Breast epithelium (tissue), 4 donors: ENCODE results near the gene GALNT7. TPM values are rescaled to one million over a fixed set of nuclear protein-coding genes. Genes with fewer than 3 reads are reported as not detected.

Experiments used
- DNase-seq, 2 donors: peaks; one replicate each; pipeline ENCODE4 v3.0.0-alpha.2; 2019; ENCODE audit warnings: low spot score in 2 of 2
- H3K27ac ChIP-seq, 2 donors: fragments of 200-600 bp; sonication (generic) in 1 of 2; one replicate each; pipeline ENCODE4 v1.5.1; 2016 to 2019; ENCODE audit warnings: mild to moderate bottlenecking in 1 of 2
- H3K27me3 ChIP-seq, 2 donors: fragments of 200-600 bp; sonication (generic) in 1 of 2; one replicate each; pipeline versions ENCODE4 v1.5.1 to v1.6.0; 2017 to 2019; ENCODE audit warnings: control low read depth in 1 of 2, mild to moderate bottlenecking in 1 of 2
- H3K36me3 ChIP-seq: fragments of 200-600 bp; one replicate; pipeline ENCODE4 v1.5.1; 2019
- H3K4me1 ChIP-seq, 2 donors: fragments of 200-600 bp; sonication (generic); one replicate each; pipeline ENCODE4 v1.5.1; 2016 to 2019; ENCODE audit warnings: control low read depth in 1 of 2
- H3K4me3 ChIP-seq, 3 donors: fragments of 200-600 bp; sonication (generic); 1 replicate in 2 of 3; 2 replicates in 1 of 3; pipeline ENCODE4 v1.5.1; 2016 to 2019; ENCODE audit warnings: mild to moderate bottlenecking in 3 of 3, moderate library complexity in 2 of 3
- H3K9me3 ChIP-seq, 2 donors: fragments of 200-600 bp; sonication (generic) in 1 of 2; one replicate each; pipeline ENCODE4 v1.5.1; 2016 to 2019; ENCODE audit warnings: control low read depth in 1 of 2
- POLR2A ChIP-seq: fragments of 450-650 bp; IDR thresholded peaks from one replicate; pipeline ENCODE4 v1.6.1; 2016; ENCODE audit warnings: antibody characterized with exemption, mild to moderate bottlenecking, moderate library complexity
- POLR2AphosphoS5 ChIP-seq, 3 donors: sonication (generic); formaldehyde crosslinking; IDR thresholded peaks; one replicate each; pipeline ENCODE4 v1.6.1; 2017; ENCODE audit warnings: antibody characterized with exemption in 3 of 3
- intact Hi-C: fragments of 100-400 bp; cut with DNase I; formaldehyde crosslinking; loops from one replicate; pipeline ENCODE4 v1.15.1; 2023; ENCODE audit warnings: low total_unique reads
- total RNA-seq, 3 donors: library from RNA; depleted of rRNA; stranded (reverse); fragments of >200 nt; gene quantifications; one replicate each; pipeline ENCODE4 v1.1.0, GENCODE V29; 2016
- TF ChIP-seq, protein P1 (sequence below), 3 donors: fragments of 450-650 bp; IDR thresholded peaks; one replicate each; pipeline ENCODE4 v1.5.1; 2016 to 2017; ENCODE audit warnings: antibody characterized with exemption in 3 of 3, mild to moderate bottlenecking in 3 of 3, moderate library complexity in 3 of 3

Gene GALNT7
- total RNA-seq, 3 donors from 2014 or later, result 10.7 to 67.2 (median 52.2) TPM

DNA sequence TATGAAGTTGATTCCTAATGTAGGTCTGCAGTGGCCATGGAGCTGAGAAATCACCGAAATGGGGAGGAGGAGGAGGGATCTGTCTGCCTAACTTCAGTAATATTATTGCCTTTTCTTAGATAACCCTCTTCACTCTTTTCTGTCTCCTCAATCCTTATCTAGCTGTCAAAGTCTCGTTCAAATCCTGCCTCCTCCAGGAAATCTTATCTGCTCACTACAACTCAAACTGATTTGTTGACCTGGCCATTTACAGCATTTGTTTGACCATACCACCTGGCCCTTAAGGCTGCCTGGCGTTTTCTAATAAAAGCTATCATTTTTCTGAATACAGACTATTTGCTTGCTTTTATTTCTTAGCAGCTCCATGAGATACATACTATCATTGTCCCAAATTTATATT is 33.8 kb downstream of the GALNT7 start:
- no peak overlapping the region for H3K27ac ChIP-seq
- H3K4me3 ChIP-seq, result no peak overlapping the region
- intact Hi-C loops, result no loop called here
- H3K36me3 ChIP-seq, result no peaks in the 10 kb centered on the region
- H3K4me1 ChIP-seq, result no peaks in the 10 kb centered on the region
- H3K9me3 ChIP-seq, result peaks cover 0 to 12% of the 10 kb centered on the region in 2 donors
- H3K27me3 ChIP-seq, result no peaks in the 10 kb centered on the region
- no peak for DNase-seq
- TF ChIP-seq, protein P1, sequence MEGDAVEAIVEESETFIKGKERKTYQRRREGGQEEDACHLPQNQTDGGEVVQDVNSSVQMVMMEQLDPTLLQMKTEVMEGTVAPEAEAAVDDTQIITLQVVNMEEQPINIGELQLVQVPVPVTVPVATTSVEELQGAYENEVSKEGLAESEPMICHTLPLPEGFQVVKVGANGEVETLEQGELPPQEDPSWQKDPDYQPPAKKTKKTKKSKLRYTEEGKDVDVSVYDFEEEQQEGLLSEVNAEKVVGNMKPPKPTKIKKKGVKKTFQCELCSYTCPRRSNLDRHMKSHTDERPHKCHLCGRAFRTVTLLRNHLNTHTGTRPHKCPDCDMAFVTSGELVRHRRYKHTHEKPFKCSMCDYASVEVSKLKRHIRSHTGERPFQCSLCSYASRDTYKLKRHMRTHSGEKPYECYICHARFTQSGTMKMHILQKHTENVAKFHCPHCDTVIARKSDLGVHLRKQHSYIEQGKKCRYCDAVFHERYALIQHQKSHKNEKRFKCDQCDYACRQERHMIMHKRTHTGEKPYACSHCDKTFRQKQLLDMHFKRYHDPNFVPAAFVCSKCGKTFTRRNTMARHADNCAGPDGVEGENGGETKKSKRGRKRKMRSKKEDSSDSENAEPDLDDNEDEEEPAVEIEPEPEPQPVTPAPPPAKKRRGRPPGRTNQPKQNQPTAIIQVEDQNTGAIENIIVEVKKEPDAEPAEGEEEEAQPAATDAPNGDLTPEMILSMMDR (IDR thresholded peaks at IDR 0.05), result no peak
- TF ChIP-seq POLR2A, result no peak
- no peak for TF ChIP-seq POLR2AphosphoS5 (IDR thresholded peaks at IDR 0.05)

DNA sequence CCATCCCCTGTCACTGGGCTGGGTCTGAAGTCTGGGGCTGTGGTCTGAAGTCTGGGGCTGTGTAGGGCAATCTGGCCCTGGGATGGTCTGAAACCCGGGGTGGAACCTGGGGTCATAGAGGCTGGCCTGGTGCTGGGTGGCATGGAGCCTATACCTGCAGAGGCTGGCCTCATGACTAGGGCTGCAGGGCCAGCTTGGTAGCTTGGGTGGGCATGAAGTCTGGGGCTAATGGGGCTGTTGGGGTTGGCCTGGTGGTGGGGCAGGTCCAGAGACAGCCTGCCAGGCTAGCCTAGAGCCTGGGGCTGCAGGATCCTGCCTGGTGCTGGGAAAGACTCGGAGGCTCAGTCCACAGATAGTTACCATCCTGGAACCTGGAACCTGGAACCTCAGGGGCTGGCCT is 37.0 kb downstream of the GALNT7 start:
- H3K4me1 ChIP-seq, result peaks cover 0 to 8% of the 10 kb centered on the region in 2 donors

DNA sequence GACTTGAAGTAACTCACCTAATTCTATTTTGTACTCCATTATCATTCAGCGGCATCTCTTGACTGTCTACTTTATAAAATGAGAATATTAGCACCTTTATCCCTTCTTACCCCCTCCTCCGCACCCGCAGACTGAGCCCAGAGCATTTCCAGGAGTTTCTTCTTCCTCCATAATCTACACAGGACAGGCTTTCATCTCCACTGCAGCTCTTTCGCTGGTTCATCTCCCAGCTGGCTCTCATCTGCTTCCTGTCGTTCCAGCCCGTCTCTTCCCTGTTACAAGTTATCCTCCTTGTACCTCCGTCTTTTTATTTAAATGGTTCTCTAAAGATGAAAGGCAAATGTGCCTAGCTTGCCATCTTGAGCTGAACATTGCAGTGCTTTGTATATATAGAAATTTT is 39.8 kb downstream of the GALNT7 start:
- Histone ChIP-seq H3K27me3 (no peaks in the 10 kb centered on the region), H3K4me1 (peaks cover 0 to 8% of the 10 kb centered on the region in 2 donors), H3K27ac (no peak overlapping the region), H3K36me3 (no peaks in the 10 kb centered on the region), H3K9me3 (peaks cover 0 to 12% of the 10 kb centered on the region in 2 donors), H3K4me3 (no peak overlapping the region)
- intact Hi-C loops, result no loop called here
- no peak for DNase-seq
- TF ChIP-seq POLR2AphosphoS5 (IDR thresholded peaks at IDR 0.05), result no peak
- TF ChIP-seq POLR2A, result no peak
- TF ChIP-seq, protein P1 (IDR thresholded peaks at IDR 0.05), result no peak

More for the DNA sequence above, 37.0 kb downstream of the GALNT7 start:
- intact Hi-C loops, result no loop called here
- H3K9me3 ChIP-seq, result peaks cover 0 to 12% of the 10 kb centered on the region in 2 donors
- no peak overlapping the region for H3K27ac ChIP-seq
- H3K4me3 ChIP-seq, result no peak overlapping the region
- H3K36me3 ChIP-seq, result no peaks in the 10 kb centered on the region
- H3K27me3 ChIP-seq, result no peaks in the 10 kb centered on the region
- TF ChIP-seq, protein P1 (IDR thresholded peaks at IDR 0.05), result no peak
- TF ChIP-seq POLR2AphosphoS5 (IDR thresholded peaks at IDR 0.05), result no peak
- no peak for TF ChIP-seq POLR2A
- no peak for DNase-seq

DNA sequence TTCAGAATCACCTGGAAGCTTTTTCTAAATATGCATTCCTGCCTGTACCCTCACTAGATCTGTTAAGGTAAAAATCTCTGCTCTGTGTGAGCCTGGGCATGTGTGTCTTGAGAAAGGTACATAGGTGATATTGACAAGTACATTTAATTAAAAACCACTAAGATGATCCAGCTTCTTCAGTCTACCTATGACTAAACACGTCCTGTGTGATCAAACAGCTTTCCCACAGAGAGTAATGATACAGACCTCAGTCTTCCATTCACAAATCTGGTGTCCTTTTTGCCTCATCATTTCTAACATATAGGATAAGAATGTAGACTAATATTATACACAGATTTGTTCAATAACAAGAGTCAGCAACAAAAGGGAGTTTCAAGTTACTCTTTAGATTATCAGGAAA is 42.6 kb downstream of the GALNT7 start:
- TF ChIP-seq, protein P1 (IDR thresholded peaks at IDR 0.05), result no peak
- TF ChIP-seq POLR2A, result no peak
- TF ChIP-seq POLR2AphosphoS5 (IDR thresholded peaks at IDR 0.05), result no peak
- Histone ChIP-seq H3K4me3 (no peak overlapping the region), H3K27me3 (no peaks in the 10 kb centered on the region), H3K9me3 (no peaks in the 10 kb centered on the region), H3K27ac (no peak overlapping the region), H3K4me1 (peaks cover 0 to 8% of the 10 kb centered on the region in 2 donors), H3K36me3 (no peaks in the 10 kb centered on the region)
- intact Hi-C loops, result no loop called here
- no peak for DNase-seq

DNA sequence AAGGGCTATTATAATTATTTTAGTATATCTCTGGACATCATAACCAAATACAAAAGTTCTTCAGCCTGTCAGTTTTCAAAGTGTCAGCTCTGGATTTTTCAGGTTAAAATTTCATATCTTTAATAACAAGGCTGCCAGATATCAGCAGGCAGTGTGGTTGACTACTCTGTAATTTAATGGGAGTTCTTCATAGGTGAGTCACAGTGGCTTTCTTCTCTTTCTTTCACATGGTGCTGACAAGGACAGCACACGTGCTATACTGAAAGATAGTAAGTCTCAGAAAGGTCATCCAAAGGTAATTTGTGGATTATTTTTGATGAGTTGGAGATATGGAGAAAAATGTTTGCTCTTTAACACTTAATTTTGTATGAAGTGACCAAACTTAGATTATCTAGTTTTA is 43.2 kb downstream of the GALNT7 start:
- Histone ChIP-seq H3K9me3 (no peaks in the 10 kb centered on the region), H3K27ac (no peak overlapping the region), H3K4me3 (no peak overlapping the region), H3K27me3 (no peaks in the 10 kb centered on the region), H3K36me3 (no peaks in the 10 kb centered on the region), H3K4me1 (peaks cover 0 to 8% of the 10 kb centered on the region in 2 donors)
- intact Hi-C loops, result no loop called here
- no peak for DNase-seq
- TF ChIP-seq POLR2A (no peak), POLR2AphosphoS5 (IDR thresholded peaks at IDR 0.05) (no peak)
- TF ChIP-seq, protein P1 (IDR thresholded peaks at IDR 0.05), result no peak
